IPS-15b (cell line): ENCODE measurements around the gene IL15RA.
"Not testable (repeated sequence)": the region's sequence is repeated elsewhere in the genome, so short reads cannot be mapped to it uniquely, and the experiment has no call there.

Experiments used
- H3K27me3 ChIP-seq: one replicate; pipeline ENCODE4 v1.6.1; 2013; ENCODE audit warnings: low read length; ENCODE audit not compliant: control insufficient read depth, insufficient read depth
- H3K36me3 ChIP-seq: one replicate; pipeline ENCODE4 v1.6.1; 2013; ENCODE audit warnings: low read length; ENCODE audit not compliant: control insufficient read depth, insufficient read depth
- H3K4me1 ChIP-seq: one replicate; pipeline ENCODE4 v1.6.1; 2013; ENCODE audit warnings: mild to moderate bottlenecking, low read length; ENCODE audit not compliant: control insufficient read depth, insufficient read depth
- H3K4me3 ChIP-seq: one replicate; pipeline ENCODE4 v1.5.1; 2013; ENCODE audit warnings: low read depth, low read length
- H3K9ac ChIP-seq: one replicate; pipeline ENCODE4 v1.6.1; 2013; ENCODE audit warnings: low read depth, mild to moderate bottlenecking, low read length
- H3K9me3 ChIP-seq: one replicate; pipeline ENCODE4 v1.6.1; 2013; ENCODE audit warnings: mild to moderate bottlenecking, low read length; ENCODE audit not compliant: control insufficient read depth, insufficient read depth

Gene IL15RA

DNA sequence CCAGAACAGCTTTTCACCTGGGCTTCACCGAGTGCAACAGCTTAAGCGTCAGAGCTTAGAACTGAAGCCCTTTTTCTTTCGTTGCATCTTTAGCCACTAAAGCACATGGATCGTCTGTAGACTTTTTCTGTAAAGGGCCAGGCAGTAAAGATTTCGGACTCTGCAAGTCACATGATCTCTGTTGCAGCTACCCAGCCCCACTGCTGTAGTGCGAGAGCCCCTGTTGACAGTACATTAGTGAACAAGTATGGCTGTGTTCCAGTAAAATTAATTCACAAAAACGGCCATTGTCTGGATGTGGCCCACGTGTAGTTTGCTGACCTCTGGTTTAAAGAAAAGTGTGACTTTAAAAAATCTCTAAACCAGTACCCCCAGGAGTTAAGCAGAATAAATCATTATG, 47.9 kb downstream of the IL15RA start:
- Histone ChIP-seq H3K27me3 (no peaks in the 10 kb centered on the region), H3K36me3 (peaks cover 28% of the 10 kb centered on the region), H3K9me3 (no peaks in the 10 kb centered on the region), H3K9ac (no peak overlapping the region), H3K4me1 (no peaks in the 10 kb centered on the region), H3K4me3 (no peak overlapping the region)

DNA sequence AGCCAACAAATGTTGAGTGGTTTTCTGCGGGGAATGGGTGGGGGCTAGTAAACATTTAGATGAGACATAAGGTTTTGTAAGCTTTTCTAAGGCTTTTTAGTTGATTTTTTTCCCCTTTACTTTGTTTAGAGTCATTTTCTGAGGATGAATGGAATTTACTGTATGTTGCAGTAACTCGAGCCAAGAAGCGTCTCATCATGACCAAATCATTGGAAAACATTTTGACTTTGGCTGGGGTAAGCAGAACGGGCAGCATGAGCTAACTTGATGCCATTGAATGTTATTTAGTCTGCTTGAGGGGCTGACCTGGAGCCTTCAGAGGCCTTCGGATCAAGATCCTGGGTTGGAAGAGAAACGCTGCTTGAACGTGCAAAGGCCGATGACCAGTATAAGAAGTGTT, 50.0 kb downstream of the IL15RA start:
- Histone ChIP-seq H3K27me3 (no peaks in the 10 kb centered on the region), H3K4me3 (no peak overlapping the region), H3K9me3 (no peaks in the 10 kb centered on the region), H3K36me3 (peaks cover 29% of the 10 kb centered on the region), H3K9ac (no peak overlapping the region), H3K4me1 (no peaks in the 10 kb centered on the region)

DNA sequence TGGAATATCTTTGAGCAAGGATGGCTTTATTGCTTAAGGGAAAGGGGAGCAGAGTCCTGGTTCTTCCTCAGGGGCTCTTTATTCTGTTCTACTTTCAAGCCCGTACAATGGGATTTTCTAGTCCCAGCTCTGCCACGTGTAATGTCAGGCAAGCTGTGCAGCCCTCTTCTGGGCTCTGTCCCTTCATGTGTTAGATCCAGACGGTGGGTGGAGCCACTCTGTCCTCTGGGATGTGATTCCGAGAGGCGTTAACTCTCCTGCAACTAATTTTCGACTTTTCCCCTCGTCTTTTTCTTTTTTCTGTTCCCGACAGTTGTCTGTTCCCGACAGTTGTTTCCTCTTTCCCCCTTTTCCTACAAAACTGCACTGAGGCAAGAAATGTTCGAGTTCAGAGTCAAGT, 52.5 kb downstream of the IL15RA start:
- Histone ChIP-seq H3K36me3 (peaks cover 32% of the 10 kb centered on the region), H3K27me3 (no peaks in the 10 kb centered on the region), H3K4me1 (no peaks in the 10 kb centered on the region), H3K9ac (no peak overlapping the region), H3K4me3 (no peak overlapping the region), H3K9me3 (no peaks in the 10 kb centered on the region)

DNA sequence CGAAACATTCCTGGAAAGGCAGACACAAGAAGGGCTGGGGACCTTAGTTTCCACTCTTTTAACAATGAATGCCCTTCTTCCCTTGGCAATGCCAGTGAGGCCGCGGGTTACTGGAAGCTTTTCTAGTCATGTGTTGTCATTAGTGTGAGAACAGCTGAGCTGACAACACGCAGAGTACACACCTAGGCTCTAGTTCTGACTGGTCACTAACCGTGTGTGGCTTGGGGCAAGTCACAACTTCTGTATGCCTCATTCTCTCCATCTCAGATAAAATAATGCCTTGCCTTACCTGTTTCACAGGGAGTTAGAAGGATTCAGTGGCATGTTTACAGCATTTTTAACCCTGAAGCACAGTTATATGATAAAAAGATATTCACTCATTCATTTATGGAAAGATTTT, 55.6 kb downstream of the IL15RA start:
- Histone ChIP-seq H3K9ac (no peak overlapping the region), H3K27me3 (no peaks in the 10 kb centered on the region), H3K9me3 (no peaks in the 10 kb centered on the region), H3K4me3 (no peak overlapping the region), H3K36me3 (peaks cover 34% of the 10 kb centered on the region), H3K4me1 (no peaks in the 10 kb centered on the region)

DNA sequence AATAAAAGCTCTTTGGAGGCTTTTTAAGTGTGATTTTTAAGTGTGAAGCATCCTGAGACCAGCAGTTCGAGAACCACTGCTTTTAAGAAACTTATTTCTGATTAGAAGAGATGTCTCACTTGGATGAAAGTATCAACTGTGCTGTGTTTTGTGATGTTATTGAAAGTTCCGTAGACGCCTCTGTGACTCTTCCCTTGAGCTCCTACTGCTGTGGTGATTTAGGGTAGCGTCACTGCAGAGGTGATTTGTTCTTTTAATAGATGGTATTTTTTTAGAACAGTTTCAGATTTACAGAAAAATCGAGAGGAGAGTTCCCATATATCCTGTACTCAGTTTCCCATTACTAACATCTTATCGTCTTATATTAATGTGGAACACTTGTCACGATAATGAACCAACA, 57.8 kb downstream of the IL15RA start:
- H3K36me3 ChIP-seq = peaks cover 46% of the 10 kb centered on the region
- no peaks in the 10 kb centered on the region for H3K4me1 ChIP-seq
- no peaks in the 10 kb centered on the region for H3K9me3 ChIP-seq
- H3K4me3 ChIP-seq = no peak overlapping the region
- no peaks in the 10 kb centered on the region for H3K27me3 ChIP-seq
- H3K9ac ChIP-seq = no peak overlapping the region

DNA sequence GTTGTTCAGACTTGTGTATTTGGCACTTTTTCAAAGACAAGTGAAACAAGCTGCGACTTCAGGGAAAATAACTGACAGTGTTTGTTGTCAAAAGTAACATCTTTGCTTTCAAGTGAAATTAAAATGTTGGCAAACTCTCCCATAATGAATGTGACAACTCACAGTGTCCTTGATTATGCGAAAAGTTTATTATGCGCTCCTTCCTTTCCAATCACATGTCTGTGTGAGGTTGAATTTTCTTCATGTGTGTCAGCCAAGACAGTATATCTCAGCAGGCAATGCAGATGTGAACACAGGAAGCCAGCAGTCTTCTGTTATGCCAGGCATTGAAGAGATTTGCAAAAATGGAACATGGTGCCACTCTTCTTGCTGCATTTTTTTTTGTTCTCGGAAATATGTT, 58.6 kb downstream of the IL15RA start:
- Histone ChIP-seq H3K9ac (no peak overlapping the region), H3K4me3 (no peak overlapping the region), H3K36me3 (peaks cover 46% of the 10 kb centered on the region), H3K27me3 (no peaks in the 10 kb centered on the region), H3K4me1 (no peaks in the 10 kb centered on the region), H3K9me3 (no peaks in the 10 kb centered on the region)

DNA sequence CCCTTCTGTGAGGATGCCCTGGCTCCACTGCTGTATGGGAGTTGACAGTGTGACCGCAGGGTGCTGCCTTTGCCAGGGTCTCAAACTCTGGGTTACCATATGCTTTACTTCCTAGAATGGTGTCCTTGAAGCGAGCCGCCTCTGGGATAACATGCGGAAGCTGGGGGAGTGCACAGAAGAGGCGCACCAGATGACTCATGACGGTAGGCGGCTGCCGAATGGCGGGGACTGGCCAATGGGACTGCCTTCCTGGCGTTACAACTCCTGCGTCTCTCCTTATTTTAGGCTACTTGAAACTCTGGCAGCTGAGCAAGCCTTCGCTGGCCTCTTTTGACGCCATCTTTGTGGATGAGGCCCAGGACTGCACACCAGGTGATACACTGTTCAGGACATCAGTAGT, 60.0 kb downstream of the IL15RA start:
- Histone ChIP-seq H3K9me3 (no peaks in the 10 kb centered on the region), H3K27me3 (no peaks in the 10 kb centered on the region), H3K4me1 (no peaks in the 10 kb centered on the region), H3K4me3 (no peak overlapping the region), H3K36me3 (peaks cover 51% of the 10 kb centered on the region), H3K9ac (no peak overlapping the region)

DNA sequence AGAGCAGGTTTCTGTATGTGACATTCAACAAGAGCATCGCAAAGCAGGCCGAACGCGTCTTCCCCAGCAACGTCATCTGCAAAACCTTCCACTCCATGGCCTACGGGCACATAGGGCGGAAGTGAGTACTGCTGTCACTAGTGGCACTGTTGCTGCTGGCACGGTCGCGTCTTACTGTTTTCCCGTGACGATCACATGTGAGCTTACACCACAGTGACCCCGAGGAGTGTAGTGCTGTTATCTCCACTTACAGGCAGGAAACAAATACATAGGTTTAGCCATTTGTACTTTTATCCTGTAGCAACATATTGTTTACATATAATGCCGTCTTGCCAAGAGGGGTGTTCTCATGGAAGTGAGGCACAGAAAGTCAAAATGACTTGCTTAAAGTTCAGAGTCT, 61.9 kb downstream of the IL15RA start:
- H3K4me1 ChIP-seq = no peaks in the 10 kb centered on the region
- peaks cover 54% of the 10 kb centered on the region for H3K36me3 ChIP-seq
- no peak overlapping the region for H3K4me3 ChIP-seq
- H3K9ac ChIP-seq = no peak overlapping the region
- H3K9me3 ChIP-seq = no peaks in the 10 kb centered on the region
- no peaks in the 10 kb centered on the region for H3K27me3 ChIP-seq

DNA sequence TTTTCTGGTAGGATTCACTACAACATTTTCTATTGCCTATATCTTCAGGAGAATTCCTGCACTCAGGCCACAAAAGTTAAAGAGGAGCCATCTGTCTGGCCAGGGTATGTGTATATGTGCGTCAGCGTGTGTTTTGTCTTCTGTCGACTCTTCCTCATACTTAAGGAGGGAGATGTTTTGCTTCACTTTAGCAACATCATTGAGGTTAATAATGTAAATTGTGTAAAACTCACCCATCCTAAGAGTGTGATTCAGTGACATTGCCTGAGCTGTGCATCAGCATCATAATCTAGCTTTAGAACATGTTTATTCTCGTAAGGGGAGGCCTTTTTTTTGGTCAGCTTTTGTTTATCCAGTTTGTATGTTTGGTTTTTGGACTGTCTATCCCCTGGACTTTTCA, 63.6 kb downstream of the IL15RA start:
- H3K27me3 ChIP-seq = no peaks in the 10 kb centered on the region
- no peak overlapping the region for H3K9ac ChIP-seq
- H3K36me3 ChIP-seq = peaks cover 59% of the 10 kb centered on the region
- H3K9me3 ChIP-seq = no peaks in the 10 kb centered on the region
- H3K4me1 ChIP-seq = no peaks in the 10 kb centered on the region
- no peak overlapping the region for H3K4me3 ChIP-seq

DNA sequence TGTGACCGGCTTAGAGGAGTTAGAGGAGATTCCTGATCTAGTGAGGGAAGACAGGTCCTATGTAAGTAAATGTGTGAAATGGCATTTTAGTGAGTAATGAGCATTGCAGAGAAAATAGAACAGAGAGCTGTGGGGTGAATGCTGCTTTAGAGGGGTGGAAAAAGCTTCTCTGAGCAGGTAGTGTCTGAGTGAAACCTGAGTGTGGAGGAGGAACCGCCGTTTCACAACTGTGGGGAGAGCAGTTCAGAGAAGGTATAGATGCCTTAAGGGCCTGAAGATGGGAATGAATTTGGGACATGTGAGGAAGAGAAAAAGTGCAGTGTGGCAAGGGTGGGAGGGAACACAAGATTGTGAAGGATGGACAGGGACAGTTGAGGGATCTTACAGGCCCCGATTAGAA, 65.7 kb downstream of the IL15RA start:
- H3K9ac ChIP-seq = no peak overlapping the region
- H3K4me3 ChIP-seq = no peak overlapping the region
- no peaks in the 10 kb centered on the region for H3K27me3 ChIP-seq
- H3K9me3 ChIP-seq = no peaks in the 10 kb centered on the region
- H3K4me1 ChIP-seq = no peaks in the 10 kb centered on the region
- peaks cover 49% of the 10 kb centered on the region for H3K36me3 ChIP-seq

DNA sequence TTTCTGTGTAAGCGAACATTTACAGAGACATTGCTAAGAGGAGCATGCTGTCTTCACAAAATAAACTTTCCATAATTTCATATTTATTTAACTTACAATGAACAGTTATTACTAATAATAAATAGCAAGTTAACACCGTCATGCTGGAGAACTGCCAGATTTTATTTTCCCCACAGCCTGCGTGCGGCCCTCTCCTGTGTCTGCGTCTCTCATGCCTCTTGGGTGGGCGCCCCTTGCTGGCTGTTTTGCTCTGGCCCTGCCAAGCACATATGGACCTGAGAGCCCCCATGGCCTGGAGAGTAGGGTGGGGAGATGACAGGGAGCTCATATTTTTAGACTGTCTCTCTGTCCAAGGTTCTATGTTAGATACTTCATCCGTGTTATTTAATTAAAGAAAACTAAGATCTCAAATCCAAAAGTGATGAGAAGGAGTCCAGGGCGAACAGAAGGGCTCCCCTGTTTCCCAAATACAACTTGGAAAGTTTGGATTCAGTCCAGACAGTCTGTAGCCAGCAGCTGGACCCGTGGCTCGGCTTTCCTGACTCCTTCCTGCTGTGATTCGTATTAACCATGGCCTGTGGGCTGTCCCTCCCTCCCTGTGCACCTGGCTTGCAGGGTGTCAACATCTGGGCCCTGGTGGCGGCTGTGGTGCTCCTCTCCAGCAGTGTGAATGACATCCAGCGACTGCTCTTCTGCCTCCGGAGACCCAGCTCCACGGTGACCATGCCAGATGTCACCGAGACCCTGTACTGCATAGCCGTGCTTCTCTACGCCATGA, 66.8 kb downstream of the IL15RA start:
- Histone ChIP-seq H3K4me1 (no peaks in the 10 kb centered on the region), H3K9me3 (no peaks in the 10 kb centered on the region), H3K36me3 (peaks cover 46% of the 10 kb centered on the region), H3K27me3 (no peaks in the 10 kb centered on the region), H3K4me3 (no peak overlapping the region), H3K9ac (no peak overlapping the region)

DNA sequence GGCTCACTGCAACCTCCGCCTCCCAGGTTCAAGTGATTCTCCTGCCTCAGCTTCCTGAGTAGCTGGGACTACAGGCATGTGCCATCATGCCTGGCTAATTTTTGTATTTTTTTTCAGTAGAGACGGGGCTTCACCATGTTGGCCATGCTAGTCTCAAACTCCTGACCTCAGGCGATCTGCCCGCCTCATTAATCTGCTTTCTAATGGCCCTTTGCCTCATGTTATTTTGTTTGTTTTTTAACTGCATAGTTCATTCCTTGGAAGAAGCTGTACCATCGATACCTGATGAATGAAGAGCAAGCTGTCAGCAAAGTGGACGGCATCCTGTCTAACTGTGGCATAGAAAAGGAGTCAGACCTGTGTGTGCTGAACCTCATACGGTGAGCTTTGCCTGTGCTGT, 68.7 kb downstream of the IL15RA start:
- not testable (repeated sequence) for H3K9ac ChIP-seq, H3K27me3 ChIP-seq, H3K4me1 ChIP-seq, H3K4me3 ChIP-seq, H3K9me3 ChIP-seq
- H3K36me3 ChIP-seq = peaks cover 33% of the 10 kb centered on the region
